Spleen (tissue), 7 donors: Measurements from ENCODE around the gene NFATC2.

ENCODE experiments used
- POLR2A ChIP-seq, 3 donors: fragments of 450-650 bp; IDR thresholded peaks; one replicate each; pipeline ENCODE4 v1.5.1; 2017; ENCODE audit warnings: antibody characterized with exemption in 3 of 3, mild to moderate bottlenecking in 1 of 3
- POLR2AphosphoS5 ChIP-seq, 3 donors: sonication (generic); formaldehyde crosslinking; IDR thresholded peaks; one replicate each; pipeline ENCODE4 v1.5.1; 2017; ENCODE audit warnings: antibody characterized with exemption in 3 of 3
- TF ChIP-seq, protein P1 (sequence below), 11 experiments: fragments of 200-600 bp in 7 of 11; fragments of 450-650 bp in 4 of 11; sonication (generic) in 4 of 11; IDR thresholded peaks in 8 of 11; conservative IDR thresholded peaks in 3 of 11; 1 replicate in 7 of 11; 2 replicates in 4 of 11; pipeline versions ENCODE4 v1.4.0 to v1.8.0; 2016 to 2021; ENCODE audit warnings: antibody characterized with exemption in 11 of 11, inconsistent platforms in 4 of 11, mild to moderate bottlenecking in 1 of 11
- donor health status: DM: no; HTN: no; CAD: no; lungs with moderate emphysema.
- donor health status: DM: no; HTN: no; CAD: no.
- donor health status: DM: no; HTN: no; CAD: no.

DNA sequence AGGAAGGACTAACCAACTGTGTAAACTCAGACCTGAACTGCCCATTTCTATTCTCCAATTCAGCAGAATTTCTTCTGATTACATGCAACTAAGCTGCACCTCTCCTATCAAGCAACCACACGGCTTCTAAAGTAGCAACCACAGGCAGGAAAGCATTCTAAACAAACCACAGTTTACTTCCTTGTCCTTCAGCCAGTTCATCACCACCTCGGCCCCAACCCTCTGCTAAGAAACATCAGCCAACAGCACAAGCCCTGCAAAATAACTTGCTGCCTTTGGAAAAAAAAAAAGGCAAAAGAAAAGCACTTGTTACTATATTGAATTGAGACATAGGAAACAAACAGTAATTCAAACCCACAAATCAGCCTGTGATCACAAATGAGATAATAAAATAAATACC is 140.3 kb downstream of the NFATC2 start:
- TF ChIP-seq, protein P1, sequence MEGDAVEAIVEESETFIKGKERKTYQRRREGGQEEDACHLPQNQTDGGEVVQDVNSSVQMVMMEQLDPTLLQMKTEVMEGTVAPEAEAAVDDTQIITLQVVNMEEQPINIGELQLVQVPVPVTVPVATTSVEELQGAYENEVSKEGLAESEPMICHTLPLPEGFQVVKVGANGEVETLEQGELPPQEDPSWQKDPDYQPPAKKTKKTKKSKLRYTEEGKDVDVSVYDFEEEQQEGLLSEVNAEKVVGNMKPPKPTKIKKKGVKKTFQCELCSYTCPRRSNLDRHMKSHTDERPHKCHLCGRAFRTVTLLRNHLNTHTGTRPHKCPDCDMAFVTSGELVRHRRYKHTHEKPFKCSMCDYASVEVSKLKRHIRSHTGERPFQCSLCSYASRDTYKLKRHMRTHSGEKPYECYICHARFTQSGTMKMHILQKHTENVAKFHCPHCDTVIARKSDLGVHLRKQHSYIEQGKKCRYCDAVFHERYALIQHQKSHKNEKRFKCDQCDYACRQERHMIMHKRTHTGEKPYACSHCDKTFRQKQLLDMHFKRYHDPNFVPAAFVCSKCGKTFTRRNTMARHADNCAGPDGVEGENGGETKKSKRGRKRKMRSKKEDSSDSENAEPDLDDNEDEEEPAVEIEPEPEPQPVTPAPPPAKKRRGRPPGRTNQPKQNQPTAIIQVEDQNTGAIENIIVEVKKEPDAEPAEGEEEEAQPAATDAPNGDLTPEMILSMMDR (IDR thresholded peaks at IDR 0.05 in 8 of 11, conservative IDR thresholded peaks at IDR 0.05 in 3 of 11), result no peak
- TF ChIP-seq POLR2AphosphoS5 (IDR thresholded peaks at IDR 0.05), result peak in 1 of 3 donors; percentile 44
- TF ChIP-seq POLR2A (IDR thresholded peaks at IDR 0.05), result no peak
